DND-41 (cell line): ENCODE measurements around the gene TMEM271.

Experiments
- ATAC-seq: fragments of 200-7000 bp; cut with Tn5 transposase; 3 replicates; pipeline ENCODE4 v1.9.1; 2021; ENCODE audit warnings: low read depth; ENCODE audit not compliant: insufficient read depth
- DNase-seq: peaks from one replicate; pipeline ENCODE4 v3.0.0-alpha.2; 2020
- H2AFZ ChIP-seq: 2 replicates; pipeline ENCODE4 v1.6.0; 2012; ENCODE audit warnings: low read depth, low read length
- H3K27ac ChIP-seq: 2 replicates; pipeline ENCODE4 v1.5.1; 2012; ENCODE audit warnings: low read length, inconsistent platforms
- H3K27me3 ChIP-seq: fragments of 200-600 bp; sonication (generic); 2 replicates; pipeline ENCODE4 v1.6.0; 2012; ENCODE audit warnings: low read length, mild to moderate bottlenecking, inconsistent platforms; ENCODE audit not compliant: insufficient read depth, poor library complexity
- H3K36me3 ChIP-seq: 2 replicates; pipeline ENCODE4 v1.5.1; 2012; ENCODE audit warnings: low read length, inconsistent platforms; ENCODE audit not compliant: insufficient read depth
- H3K4me1 ChIP-seq: 2 replicates; pipeline ENCODE4 v1.5.1; 2012; ENCODE audit warnings: mild to moderate bottlenecking, low read length; ENCODE audit not compliant: insufficient read depth
- H3K4me2 ChIP-seq: 2 replicates; pipeline ENCODE4 v1.6.0; 2012; ENCODE audit warnings: mild to moderate bottlenecking, moderate library complexity, low read length, inconsistent platforms; ENCODE audit not compliant: insufficient read depth
- H3K4me3 ChIP-seq, 2 experiments: fragments of 200-600 bp in 1 of 2; shearing (Covaris generic) in 1 of 2; 2 replicates each; pipeline ENCODE4 v1.5.1; 2012 to 2016; ENCODE audit warnings: inconsistent platforms in 2 of 2, low read length in 2 of 2, mild to moderate bottlenecking in 2 of 2, low read depth in 1 of 2, moderate library complexity in 1 of 2
- H3K79me2 ChIP-seq: 2 replicates; pipeline ENCODE4 v1.6.0; 2012; ENCODE audit warnings: low read length, inconsistent platforms; ENCODE audit not compliant: insufficient read depth
- H3K9ac ChIP-seq: 2 replicates; pipeline ENCODE4 v1.6.0; 2012; ENCODE audit warnings: low read depth, mild to moderate bottlenecking, inconsistent platforms, low read length, moderate library complexity
- H3K9me3 ChIP-seq: 2 replicates; pipeline ENCODE4 v1.5.1; 2012; ENCODE audit warnings: low read length, moderate library complexity, mild to moderate bottlenecking, inconsistent platforms; ENCODE audit not compliant: insufficient read depth, severe bottlenecking
- H4K20me1 ChIP-seq: 2 replicates; pipeline ENCODE4 v1.6.0; 2012; ENCODE audit warnings: low read length; ENCODE audit not compliant: insufficient read depth
- EZH2 ChIP-seq: IDR thresholded peaks from 3 replicates; pipeline ENCODE4 v1.6.1; 2012; ENCODE audit warnings: borderline replicate concordance, low read depth, mild to moderate bottlenecking, moderate library complexity, low read length, inconsistent platforms; ENCODE audit not compliant: severe bottlenecking
- TF ChIP-seq, protein P1 (sequence below): IDR thresholded peaks from 2 replicates; pipeline ENCODE4 v1.5.1; 2012; ENCODE audit warnings: borderline replicate concordance, low read length, moderate library complexity, mild to moderate bottlenecking; ENCODE audit not compliant: poor library complexity, severe bottlenecking; ENCODE audit errors: extremely low read depth

TMEM271 gene

DNA sequence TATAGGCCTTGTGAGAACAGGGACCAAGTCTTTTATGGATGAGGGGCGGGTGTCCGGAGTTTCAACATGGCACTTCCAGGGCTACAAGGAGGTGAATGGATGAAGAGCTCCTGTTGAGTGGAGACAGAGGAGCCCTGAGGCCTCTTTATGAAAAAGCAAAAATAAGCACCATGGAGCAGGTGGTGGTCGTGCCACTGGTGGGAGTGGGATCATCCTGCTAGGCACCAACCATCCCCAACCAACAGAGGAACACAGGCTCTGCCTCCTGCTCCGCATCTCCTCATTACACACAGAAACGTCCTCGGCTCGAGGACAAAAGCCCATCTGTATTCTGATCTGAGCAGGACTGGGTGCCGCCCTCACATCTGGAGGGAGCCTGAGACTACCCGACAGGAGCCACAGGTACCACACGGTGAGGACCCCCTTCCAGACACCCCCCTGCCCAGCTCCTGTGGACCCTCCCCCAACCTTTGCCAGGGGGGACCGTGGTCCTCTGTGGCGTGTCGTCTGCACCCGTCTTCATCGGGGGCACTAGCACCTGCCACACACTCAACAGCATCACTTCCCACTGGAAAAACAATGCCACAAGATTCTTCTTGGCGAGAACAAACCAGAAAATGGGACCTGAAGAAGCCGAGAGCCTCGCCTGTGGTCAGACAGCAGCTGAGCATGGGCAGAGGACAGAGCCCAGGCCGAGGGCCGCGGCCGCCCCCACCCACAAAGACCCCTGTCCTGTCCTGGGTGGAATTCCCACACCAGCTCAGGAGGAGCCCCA is 45.4 kb upstream of the TMEM271 start:
- peaks cover 7% of the 10 kb centered on the region; the same call in 1 of the 2 replicates for H4K20me1 ChIP-seq
- no peak overlapping the region for H3K27ac ChIP-seq
- no peaks in the 10 kb centered on the region for H3K27me3 ChIP-seq
- DNase-seq, result no peak
- H2AFZ ChIP-seq, result no peak overlapping the region
- no peak overlapping the region for H3K4me2 ChIP-seq
- H3K79me2 ChIP-seq, result no peaks in the 10 kb centered on the region
- no peak for ATAC-seq
- no peaks in the 10 kb centered on the region for H3K9me3 ChIP-seq
- no peak overlapping the region for H3K9ac ChIP-seq
- no peak for TF ChIP-seq EZH2
- no peak overlapping the region for H3K4me3 ChIP-seq
- H3K4me1 ChIP-seq, result no peaks in the 10 kb centered on the region
- no peaks in the 10 kb centered on the region for H3K36me3 ChIP-seq

DNA sequence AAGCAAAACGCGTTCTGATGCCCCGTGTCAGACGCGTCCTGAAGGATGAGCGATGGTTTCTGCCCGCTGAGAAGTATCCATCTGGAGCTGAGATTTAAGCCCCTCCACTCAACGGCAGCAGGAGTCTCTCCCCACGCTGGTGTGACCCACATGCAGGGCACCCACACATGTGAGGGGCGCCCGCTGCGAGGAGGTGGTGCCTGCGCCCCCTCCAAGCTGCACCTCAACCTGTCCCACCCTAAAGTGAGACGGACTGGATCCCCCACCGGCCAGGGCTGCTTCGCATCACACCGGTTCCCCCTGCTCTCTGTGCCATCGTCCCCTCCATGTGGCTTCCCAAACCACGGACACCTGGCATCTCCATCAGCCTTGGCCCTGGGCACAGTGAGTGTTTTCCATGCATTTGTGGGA is 44.8 kb upstream of the TMEM271 start:
- TF ChIP-seq, protein P1, sequence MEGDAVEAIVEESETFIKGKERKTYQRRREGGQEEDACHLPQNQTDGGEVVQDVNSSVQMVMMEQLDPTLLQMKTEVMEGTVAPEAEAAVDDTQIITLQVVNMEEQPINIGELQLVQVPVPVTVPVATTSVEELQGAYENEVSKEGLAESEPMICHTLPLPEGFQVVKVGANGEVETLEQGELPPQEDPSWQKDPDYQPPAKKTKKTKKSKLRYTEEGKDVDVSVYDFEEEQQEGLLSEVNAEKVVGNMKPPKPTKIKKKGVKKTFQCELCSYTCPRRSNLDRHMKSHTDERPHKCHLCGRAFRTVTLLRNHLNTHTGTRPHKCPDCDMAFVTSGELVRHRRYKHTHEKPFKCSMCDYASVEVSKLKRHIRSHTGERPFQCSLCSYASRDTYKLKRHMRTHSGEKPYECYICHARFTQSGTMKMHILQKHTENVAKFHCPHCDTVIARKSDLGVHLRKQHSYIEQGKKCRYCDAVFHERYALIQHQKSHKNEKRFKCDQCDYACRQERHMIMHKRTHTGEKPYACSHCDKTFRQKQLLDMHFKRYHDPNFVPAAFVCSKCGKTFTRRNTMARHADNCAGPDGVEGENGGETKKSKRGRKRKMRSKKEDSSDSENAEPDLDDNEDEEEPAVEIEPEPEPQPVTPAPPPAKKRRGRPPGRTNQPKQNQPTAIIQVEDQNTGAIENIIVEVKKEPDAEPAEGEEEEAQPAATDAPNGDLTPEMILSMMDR, result no peak
- no peak for TF ChIP-seq EZH2
- H3K4me3 ChIP-seq, result no peak overlapping the region
- no peak for ATAC-seq

DNA sequence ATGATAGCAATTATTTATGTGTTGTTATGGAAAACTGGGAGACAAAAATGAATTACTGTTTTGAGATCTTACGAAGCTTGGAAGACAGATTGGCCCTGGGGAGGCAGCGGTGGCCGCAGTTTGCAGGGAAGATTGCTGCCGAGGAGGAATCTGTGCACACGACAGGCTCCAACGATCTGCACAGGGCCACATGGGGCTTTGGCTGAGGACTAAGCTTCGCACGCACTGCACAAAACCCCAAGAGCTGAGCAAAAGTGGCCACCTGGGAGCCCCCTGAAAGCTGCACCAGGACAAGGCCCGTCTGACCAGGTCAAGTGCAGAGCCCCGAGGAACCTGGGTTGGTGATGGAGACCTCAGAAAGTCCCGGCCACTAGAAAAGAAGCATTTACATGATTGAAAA is 44.1 kb upstream of the TMEM271 start:
- Histone ChIP-seq H3K4me1 (no peaks in the 10 kb centered on the region), H3K79me2 (no peaks in the 10 kb centered on the region), H3K27ac (no peak overlapping the region), H2AFZ (no peak overlapping the region), H3K9me3 (no peaks in the 10 kb centered on the region), H3K36me3 (no peaks in the 10 kb centered on the region), H3K9ac (no peak overlapping the region), H3K27me3 (peaks cover 3% of the 10 kb centered on the region), H4K20me1 (peaks cover 7% of the 10 kb centered on the region; the same call in 1 of the 2 replicates), H3K4me3 (no peak overlapping the region), H3K4me2 (no peak overlapping the region)
- ATAC-seq (no peak), DNase-seq (no peak)
- no peak for TF ChIP-seq EZH2
- TF ChIP-seq, protein P1, result no peak

More for the DNA sequence above, 44.8 kb upstream of the TMEM271 start:
- H3K27me3 ChIP-seq, result no peaks in the 10 kb centered on the region
- H3K4me2 ChIP-seq, result no peak overlapping the region
- no peak for DNase-seq
- H3K36me3 ChIP-seq, result no peaks in the 10 kb centered on the region
- no peaks in the 10 kb centered on the region for H3K9me3 ChIP-seq
- peaks cover 7% of the 10 kb centered on the region; the same call in 1 of the 2 replicates for H4K20me1 ChIP-seq
- no peak overlapping the region for H2AFZ ChIP-seq
- H3K79me2 ChIP-seq, result no peaks in the 10 kb centered on the region
- no peak overlapping the region for H3K9ac ChIP-seq
- no peak overlapping the region for H3K27ac ChIP-seq
- H3K4me1 ChIP-seq, result no peaks in the 10 kb centered on the region
